GM23338 (cell line): Measurements from ENCODE around the gene MED13L. TPM values are rescaled to one million over a fixed set of nuclear protein-coding genes. Genes with fewer than 3 reads are reported as not detected.

Source experiments
- ATAC-seq: fragments of 200-7000 bp; cut with Tn5 transposase; 3 replicates; pipeline ENCODE4 v1.9.1; 2020
- DNase-seq: peaks from one replicate; pipeline ENCODE4 v3.0.0-alpha.2; 2015; ENCODE audit warnings: low spot score
- H2AFZ ChIP-seq: fragments of 200-600 bp; sonication (generic); 2 replicates; pipeline ENCODE4 v1.8.0; 2016; ENCODE audit warnings: antibody characterized with exemption, mild to moderate bottlenecking, moderate library complexity
- H3F3A ChIP-seq: fragments of 200-600 bp; sonication (generic); replicated peaks from 2 replicates; pipeline ENCODE4 v1.8.0; 2017; ENCODE audit warnings: antibody characterized with exemption, mixed run types, low read depth
- H3K27ac ChIP-seq: fragments of 200-600 bp; sonication (generic); 2 replicates; pipeline ENCODE4 v1.6.1; 2016; ENCODE audit warnings: low read depth
- H3K27me3 ChIP-seq: fragments of 200-600 bp; sonication (generic); 2 replicates; pipeline ENCODE4 v1.8.0; 2016; ENCODE audit warnings: mild to moderate bottlenecking, mixed run types, moderate library complexity; ENCODE audit not compliant: insufficient read depth
- H3K36me3 ChIP-seq: fragments of 200-600 bp; sonication (generic); 2 replicates; pipeline ENCODE4 v1.8.0; 2016; ENCODE audit warnings: mild to moderate bottlenecking; ENCODE audit not compliant: insufficient read depth
- H3K4me1 ChIP-seq: fragments of 200-600 bp; sonication (generic); 2 replicates; pipeline ENCODE4 v1.8.0; 2016; ENCODE audit warnings: mild to moderate bottlenecking, moderate library complexity; ENCODE audit not compliant: insufficient read depth
- H3K4me2 ChIP-seq: fragments of 200-600 bp; sonication (generic); 2 replicates; pipeline ENCODE4 v1.7.1; 2017; ENCODE audit warnings: mixed run types
- H3K4me3 ChIP-seq: fragments of 200-600 bp; sonication (generic); 2 replicates; pipeline ENCODE4 v1.6.1; 2016; ENCODE audit warnings: mixed run types
- H3K79me2 ChIP-seq: fragments of 200-600 bp; sonication (generic); replicated peaks from 2 replicates; pipeline ENCODE4 v1.8.0; 2017; ENCODE audit warnings: mild to moderate bottlenecking; ENCODE audit not compliant: insufficient read depth
- H3K9me2 ChIP-seq: fragments of 200-600 bp; sonication (generic); 2 replicates; pipeline ENCODE4 v1.8.0; 2017; ENCODE audit not compliant: insufficient read depth
- H4K20me1 ChIP-seq: fragments of 200-600 bp; sonication (generic); replicated peaks from 2 replicates; pipeline ENCODE4 v1.8.0; 2017; ENCODE audit warnings: mild to moderate bottlenecking; ENCODE audit not compliant: insufficient read depth
- H3K27ac Mint-ChIP-seq: 2 replicates; pipeline ENCODE4 v1.8.0; 2020; ENCODE audit warnings: inconsistent platforms, mild to moderate bottlenecking, moderate library complexity, mixed read lengths
- H3K27me3 Mint-ChIP-seq: 3 replicates; pipeline ENCODE4 v1.8.0; 2022; ENCODE audit warnings: low read depth, mild to moderate bottlenecking, moderate library complexity, mixed read lengths, inconsistent platforms; ENCODE audit not compliant: insufficient read depth, poor library complexity
- H3K36me3 Mint-ChIP-seq: 3 replicates; pipeline ENCODE4 v1.8.0; 2021; ENCODE audit warnings: low read depth, mild to moderate bottlenecking, inconsistent platforms, moderate library complexity, mixed read lengths
- H3K4me1 Mint-ChIP-seq: 3 replicates; pipeline ENCODE4 v1.8.0; 2020; ENCODE audit warnings: mild to moderate bottlenecking, inconsistent platforms, mixed read lengths
- H3K4me3 Mint-ChIP-seq: 3 replicates; pipeline ENCODE4 v1.8.0; 2021; ENCODE audit warnings: moderate library complexity, mild to moderate bottlenecking, inconsistent platforms, mixed read lengths
- H3K9me3 Mint-ChIP-seq: 3 replicates; pipeline ENCODE4 v1.8.0; 2020; ENCODE audit warnings: moderate library complexity, mild to moderate bottlenecking, inconsistent platforms, mixed read lengths
- CREB1 ChIP-seq: fragments of 250-450 bp; sonication (Bioruptor Pico); IDR thresholded peaks from 2 replicates; pipeline ENCODE4 v1.5.0; 2020; ENCODE audit warnings: low read depth, mild to moderate bottlenecking, moderate library complexity
- CTCF ChIP-seq, 2 experiments: fragments of 200-600 bp in 1 of 2; sonication (generic) in 1 of 2; conservative IDR thresholded peaks; 2 replicates each; pipeline versions ENCODE4 v1.5.1 to v1.6.1; 2016 to 2017; ENCODE audit warnings: antibody characterized with exemption in 2 of 2, low read depth in 2 of 2, mild to moderate bottlenecking in 2 of 2, moderate library complexity in 1 of 2
- EZH2 ChIP-seq: fragments of 200-600 bp; sonication (generic); IDR thresholded peaks from one replicate; pipeline ENCODE4 v1.8.0; 2017; ENCODE audit warnings: antibody characterized with exemption, mild to moderate bottlenecking, low read depth; ENCODE audit not compliant: unreplicated experiment
- EZH2phosphoT487 ChIP-seq: fragments of 200-600 bp; sonication (generic); IDR thresholded peaks from one replicate; pipeline ENCODE4 v1.8.1; 2018; ENCODE audit warnings: antibody characterized with exemption; ENCODE audit not compliant: unreplicated experiment
- JUNB ChIP-seq: IDR thresholded peaks from one replicate; pipeline ENCODE4 v1.6.1; 2016; ENCODE audit warnings: antibody characterized with exemption; ENCODE audit not compliant: unreplicated experiment
- ZNF114 ChIP-seq: fragments of 250-450 bp; sonication (Bioruptor Pico); IDR thresholded peaks from 2 replicates; pipeline ENCODE4 v1.5.0; 2020; ENCODE audit warnings: mild to moderate bottlenecking, moderate library complexity
- ZNF331 ChIP-seq: fragments of 250-450 bp; sonication (Bioruptor Pico); IDR thresholded peaks from 2 replicates; pipeline ENCODE4 v1.5.0; 2020; ENCODE audit warnings: low read depth, mild to moderate bottlenecking, moderate library complexity
- polyA plus RNA-seq: library from polyadenylated mRNA; unstranded; fragments of >200 nt; fragmentation: Nextera tagmentation; extraction: Ambion mirVana; gene quantifications from 2 replicates; pipeline ENCODE4 v1.2.1, GENCODE V29; 2016
- total RNA-seq: library from RNA; depleted of rRNA; stranded (reverse); fragments of >200 nt; shearing (Covaris generic); gene quantifications from 2 replicates; pipeline ENCODE4 v1.2.3, GENCODE V29; 2014
- TF ChIP-seq, protein P1 (sequence below): IDR thresholded peaks from one replicate; pipeline ENCODE4 v1.6.1; 2018; ENCODE audit warnings: antibody characterized with exemption; ENCODE audit not compliant: unreplicated experiment

Gene MED13L
- total and polyA plus RNA-seq, 2 experiments from 2014 or later: 20.9 to 73.6 TPM

DNA sequence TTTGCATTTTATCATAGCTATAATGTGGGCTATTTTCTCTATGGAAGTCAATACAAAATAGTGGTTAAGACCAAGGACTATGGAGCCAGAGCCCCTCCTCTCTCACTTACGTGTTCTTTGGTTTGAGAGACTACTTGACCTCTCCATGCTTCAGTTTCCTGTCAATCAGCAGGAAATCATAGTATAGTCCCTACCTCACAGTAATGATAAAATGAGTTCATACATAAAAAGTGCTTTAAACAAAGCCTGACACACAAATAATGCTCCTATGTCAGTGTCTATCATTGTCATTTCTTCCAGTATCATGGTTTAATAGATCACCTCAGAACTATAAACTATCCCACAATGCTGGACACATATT is 90.4 kb downstream of the MED13L start:
- no peak overlapping the region for H3K27ac Mint-ChIP-seq
- TF ChIP-seq JUNB (no peak), ZNF331 (CRISPR knock-in tag) (no peak), CTCF (conservative IDR thresholded peaks at IDR 0.05; ENCODE audit: low read depth in 2 of 2) (no peak), EZH2phosphoT487 (no peak), ZNF114 (no peak)
- TF ChIP-seq, protein P1, sequence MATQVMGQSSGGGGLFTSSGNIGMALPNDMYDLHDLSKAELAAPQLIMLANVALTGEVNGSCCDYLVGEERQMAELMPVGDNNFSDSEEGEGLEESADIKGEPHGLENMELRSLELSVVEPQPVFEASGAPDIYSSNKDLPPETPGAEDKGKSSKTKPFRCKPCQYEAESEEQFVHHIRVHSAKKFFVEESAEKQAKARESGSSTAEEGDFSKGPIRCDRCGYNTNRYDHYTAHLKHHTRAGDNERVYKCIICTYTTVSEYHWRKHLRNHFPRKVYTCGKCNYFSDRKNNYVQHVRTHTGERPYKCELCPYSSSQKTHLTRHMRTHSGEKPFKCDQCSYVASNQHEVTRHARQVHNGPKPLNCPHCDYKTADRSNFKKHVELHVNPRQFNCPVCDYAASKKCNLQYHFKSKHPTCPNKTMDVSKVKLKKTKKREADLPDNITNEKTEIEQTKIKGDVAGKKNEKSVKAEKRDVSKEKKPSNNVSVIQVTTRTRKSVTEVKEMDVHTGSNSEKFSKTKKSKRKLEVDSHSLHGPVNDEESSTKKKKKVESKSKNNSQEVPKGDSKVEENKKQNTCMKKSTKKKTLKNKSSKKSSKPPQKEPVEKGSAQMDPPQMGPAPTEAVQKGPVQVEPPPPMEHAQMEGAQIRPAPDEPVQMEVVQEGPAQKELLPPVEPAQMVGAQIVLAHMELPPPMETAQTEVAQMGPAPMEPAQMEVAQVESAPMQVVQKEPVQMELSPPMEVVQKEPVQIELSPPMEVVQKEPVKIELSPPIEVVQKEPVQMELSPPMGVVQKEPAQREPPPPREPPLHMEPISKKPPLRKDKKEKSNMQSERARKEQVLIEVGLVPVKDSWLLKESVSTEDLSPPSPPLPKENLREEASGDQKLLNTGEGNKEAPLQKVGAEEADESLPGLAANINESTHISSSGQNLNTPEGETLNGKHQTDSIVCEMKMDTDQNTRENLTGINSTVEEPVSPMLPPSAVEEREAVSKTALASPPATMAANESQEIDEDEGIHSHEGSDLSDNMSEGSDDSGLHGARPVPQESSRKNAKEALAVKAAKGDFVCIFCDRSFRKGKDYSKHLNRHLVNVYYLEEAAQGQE: no peak
- H3F3A ChIP-seq: no peaks in the 10 kb centered on the region
- H3K79me2 ChIP-seq: peaks cover 97% of the 10 kb centered on the region
- H3K4me2 ChIP-seq: no peak overlapping the region
- H3K4me1 ChIP-seq: peaks cover 5% of the 10 kb centered on the region
- no peaks in the 10 kb centered on the region for H3K27me3 ChIP-seq
- H3K27me3 Mint-ChIP-seq: peaks cover 2% of the 10 kb centered on the region
- DNase-seq (no peak), ATAC-seq (no peak)
- H3K27ac ChIP-seq: no peak overlapping the region
- H3K36me3 ChIP-seq: no peaks in the 10 kb centered on the region
- peaks cover 6% of the 10 kb centered on the region; the same call in 1 of the 2 replicates for H4K20me1 ChIP-seq
- no peak overlapping the region for H3K4me3 ChIP-seq
- H3K36me3 Mint-ChIP-seq: no peaks in the 10 kb centered on the region
- H2AFZ ChIP-seq: no peak overlapping the region
- no peaks in the 10 kb centered on the region for H3K9me2 ChIP-seq
- peaks cover 38% of the 10 kb centered on the region for H3K4me1 Mint-ChIP-seq
- no peaks in the 10 kb centered on the region for H3K9me3 Mint-ChIP-seq
- no peak overlapping the region for H3K4me3 Mint-ChIP-seq

DNA sequence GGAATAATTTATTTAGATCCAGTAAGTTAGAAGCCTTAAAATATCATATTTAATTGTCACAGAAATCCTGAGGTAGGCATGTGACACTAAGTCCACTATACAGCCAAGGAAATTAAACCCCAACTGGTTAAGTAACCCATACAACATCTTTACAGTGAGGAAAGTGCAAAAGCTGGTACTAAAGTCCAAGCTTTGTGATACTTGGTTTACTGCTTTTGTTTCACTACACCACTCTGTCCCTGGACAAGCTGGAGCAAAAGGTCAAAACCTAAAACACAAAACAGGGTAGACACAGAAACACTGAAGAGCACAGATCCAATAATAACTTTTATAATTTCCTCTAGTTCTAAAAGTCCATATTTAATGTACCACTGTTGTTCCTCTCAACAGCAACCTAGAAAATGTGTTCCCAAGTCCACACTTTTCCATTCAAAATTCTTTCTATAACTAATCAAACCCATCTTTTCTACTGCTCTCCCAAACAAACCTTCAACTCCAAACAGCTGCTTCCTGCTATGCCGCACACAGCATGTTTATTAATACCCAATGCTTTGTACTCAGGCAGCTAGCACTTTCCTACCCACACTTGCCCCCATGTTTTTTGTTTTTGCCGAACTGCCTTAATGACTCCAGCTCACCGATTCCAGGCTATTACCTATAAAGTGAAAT is 90.9 kb downstream of the MED13L start:
- H3K9me3 Mint-ChIP-seq: no peaks in the 10 kb centered on the region
- no peak overlapping the region for H3K4me2 ChIP-seq
- no peaks in the 10 kb centered on the region for H3K9me2 ChIP-seq
- H4K20me1 ChIP-seq: peaks cover 6% of the 10 kb centered on the region; the same call in 1 of the 2 replicates
- H3K36me3 ChIP-seq: no peaks in the 10 kb centered on the region
- peaks cover 5% of the 10 kb centered on the region for H3K4me1 ChIP-seq
- no peaks in the 10 kb centered on the region for H3F3A ChIP-seq
- no peak overlapping the region for H2AFZ ChIP-seq
- H3K4me3 Mint-ChIP-seq: no peak overlapping the region
- peaks cover 2% of the 10 kb centered on the region for H3K27me3 Mint-ChIP-seq
- H3K27ac Mint-ChIP-seq: no peak overlapping the region
- H3K79me2 ChIP-seq: peaks cover 97% of the 10 kb centered on the region
- ATAC-seq: no peak
- H3K36me3 Mint-ChIP-seq: no peaks in the 10 kb centered on the region
- H3K27ac ChIP-seq: no peak overlapping the region
- no peak overlapping the region for H3K4me3 ChIP-seq
- peaks cover 40% of the 10 kb centered on the region for H3K4me1 Mint-ChIP-seq
- DNase-seq: no peak
- H3K27me3 ChIP-seq: no peaks in the 10 kb centered on the region
- TF ChIP-seq ZNF331 (CRISPR knock-in tag) (no peak), JUNB (no peak), EZH2phosphoT487 (no peak), EZH2 (no peak), CREB1 (CRISPR knock-in tag) (no peak)
- TF ChIP-seq, protein P1: no peak
